GM19023 (cell line): Measurements from ENCODE around the gene PDE6G.

Experiments
- ATAC-seq: cut with Tn5 transposase; IDR thresholded peaks from one replicate; pipeline ENCODE4 v1.9.1; 2021; ENCODE audit warnings: mild to moderate bottlenecking, moderate library complexity; ENCODE audit not compliant: unreplicated experiment

Gene PDE6G

GRCh38 chr17:81664051-81664470 is 7.7 kb upstream of the PDE6G start:
- ATAC-seq = no peak

GRCh38 chr17:81662002-81662401 is 5.7 kb upstream of the PDE6G start:
- ATAC-seq = no peak

- no peak for ATAC-seq
Measured at GRCh38 chr17:81660441-81660840, 4.1 kb upstream of the PDE6G start.

- ATAC-seq = no peak
Measured at GRCh38 chr17:81659038-81659437, 2.7 kb upstream of the PDE6G start.

GRCh38 chr17:81656835-81657234 is 493 bp upstream of the PDE6G start:
- no peak for ATAC-seq

GRCh38 chr17:81655378-81656117 is 794 bp downstream of the PDE6G start:
- ATAC-seq = no peak

- no peak for ATAC-seq
Measured at GRCh38 chr17:81652906-81653771, 3.2 kb downstream of the PDE6G start.

GRCh38 chr17:81651692-81652091 is 4.7 kb downstream of the PDE6G start:
- no peak for ATAC-seq

- no peak for ATAC-seq
Measured at GRCh38 chr17:81650951-81651350, 5.4 kb downstream of the PDE6G start.

GRCh38 chr17:81648707-81649085 is 7.6 kb downstream of the PDE6G start:
- ATAC-seq = no peak

GRCh38 chr17:81648013-81648706 is 8.2 kb downstream of the PDE6G start:
- no peak for ATAC-seq

GRCh38 chr17:81647640-81648012 is 8.7 kb downstream of the PDE6G start:
- ATAC-seq = no peak

GRCh38 chr17:81646869-81647600 is 9.3 kb downstream of the PDE6G start:
- no peak for ATAC-seq

- ATAC-seq = no peak
Measured at GRCh38 chr17:81644976-81645952, 11.1 kb downstream of the PDE6G start.

- ATAC-seq = no peak
Measured at GRCh38 chr17:81644496-81644895, 11.8 kb downstream of the PDE6G start.

- ATAC-seq = no peak
Measured at GRCh38 chr17:81641825-81642489, 14.4 kb downstream of the PDE6G start.

- ATAC-seq = no peak
Measured at GRCh38 chr17:81640011-81640410, 16.3 kb downstream of the PDE6G start.

- no peak for ATAC-seq
Measured at GRCh38 chr17:81638683-81639082, 17.7 kb downstream of the PDE6G start.
